LNCAP (cell line): ENCODE data around the gene SEC31B.

ENCODE experiments used
- CTCF ChIP-seq: fragments of 450-650 bp; IDR thresholded peaks from 2 replicates; pipeline ENCODE4 v1.5.1; 2017; ENCODE audit warnings: mild to moderate bottlenecking

Gene SEC31B

DNA sequence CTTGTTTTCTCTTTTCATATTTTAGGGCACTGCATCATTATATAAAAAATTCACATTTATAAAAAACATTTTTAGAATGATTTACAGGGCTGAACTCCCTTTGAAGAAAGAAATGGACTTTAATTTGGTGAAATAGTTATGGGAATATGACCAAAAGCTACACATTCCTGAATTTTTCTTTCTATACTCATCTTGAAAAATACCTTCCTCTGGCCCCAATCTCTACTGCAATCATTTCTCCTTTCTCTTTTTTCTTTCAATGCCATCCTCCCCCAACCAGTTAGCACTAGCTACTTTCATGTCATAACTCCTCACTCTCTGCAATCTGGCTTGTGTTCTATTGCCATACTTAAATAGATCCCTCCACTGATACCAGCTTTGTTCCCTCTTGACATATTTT lies 50.7 kb downstream of the SEC31B start:
- TF ChIP-seq CTCF = no peak

DNA sequence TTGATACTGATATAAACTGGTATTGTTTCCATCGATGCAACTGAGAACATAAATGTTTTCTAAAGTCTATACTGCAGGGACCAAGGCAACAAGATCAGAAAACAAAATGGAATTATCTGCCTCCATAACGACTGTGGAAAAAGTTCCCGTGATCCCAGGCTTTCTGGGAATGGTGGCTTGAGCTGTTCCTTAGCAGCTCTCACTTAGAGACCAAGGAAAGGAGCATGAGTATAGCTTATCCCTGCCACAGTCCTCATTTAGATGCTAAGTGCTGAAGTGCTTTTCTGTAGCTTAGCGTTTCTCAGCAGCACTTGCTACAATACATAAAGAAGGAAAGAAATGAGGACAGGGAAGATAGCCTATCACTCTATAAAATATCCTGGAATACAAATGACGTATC lies 51.3 kb downstream of the SEC31B start:
- TF ChIP-seq CTCF = no peak

DNA sequence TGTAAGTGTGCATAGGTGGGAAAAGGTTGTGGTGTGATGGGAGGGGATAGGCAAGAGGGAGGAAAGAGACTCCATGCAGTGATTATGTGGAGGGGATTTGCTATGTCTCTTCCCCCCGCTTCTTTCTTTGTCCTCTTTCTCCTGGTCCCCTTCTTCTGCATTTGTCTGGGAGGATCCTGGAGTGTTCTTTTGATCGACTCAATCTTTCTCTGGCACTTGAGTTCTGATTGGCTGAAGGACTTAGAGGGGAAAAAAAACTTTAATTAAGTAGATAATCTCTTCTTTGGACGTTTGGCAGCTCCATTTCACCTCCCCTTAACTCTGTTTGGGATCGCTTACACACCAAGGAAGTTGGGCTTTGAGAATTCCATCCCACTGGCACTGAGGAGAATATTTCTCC lies 57.0 kb downstream of the SEC31B start, which contains the start of gene WNT8B:
WNT8B (plus strand) TSS at position 301 of the 400 bp plus-strand sequence. CDS start 160 bp downstream, outside the sequence.
- TF ChIP-seq CTCF = no peak

DNA sequence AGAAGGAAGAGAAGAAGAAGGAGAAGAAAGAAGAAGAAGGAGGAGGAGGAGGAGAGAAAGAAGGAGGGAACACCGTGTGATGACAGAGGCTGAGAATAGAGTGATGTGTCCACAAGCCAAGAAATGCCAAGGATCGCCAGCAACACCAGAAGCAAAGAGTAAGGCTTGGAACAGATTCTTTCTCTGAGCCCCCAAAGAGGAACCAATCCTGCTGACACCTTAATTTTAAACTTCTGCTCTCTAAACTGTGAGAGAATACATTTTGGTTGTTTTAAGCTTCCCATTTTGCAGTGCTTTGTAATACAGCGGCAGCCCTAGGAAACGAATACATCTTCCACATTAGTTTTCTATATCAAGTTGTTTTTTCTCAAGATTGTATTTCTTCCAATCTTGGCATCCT lies 70.7 kb downstream of the SEC31B start:
- TF ChIP-seq CTCF = no peak

GRCh38 chr10:100447663-100448062 lies 72.0 kb downstream of the SEC31B start:
- no peak for TF ChIP-seq CTCF

GRCh38 chr10:100446130-100446761 lies 73.4 kb downstream of the SEC31B start:
- TF ChIP-seq CTCF = no peak

- no peak for TF ChIP-seq CTCF
These were observed 77.1 kb downstream of the SEC31B start for GRCh38 chr10:100442548-100442947.
